ENCODE results near the gene GSTA4.

DNA sequence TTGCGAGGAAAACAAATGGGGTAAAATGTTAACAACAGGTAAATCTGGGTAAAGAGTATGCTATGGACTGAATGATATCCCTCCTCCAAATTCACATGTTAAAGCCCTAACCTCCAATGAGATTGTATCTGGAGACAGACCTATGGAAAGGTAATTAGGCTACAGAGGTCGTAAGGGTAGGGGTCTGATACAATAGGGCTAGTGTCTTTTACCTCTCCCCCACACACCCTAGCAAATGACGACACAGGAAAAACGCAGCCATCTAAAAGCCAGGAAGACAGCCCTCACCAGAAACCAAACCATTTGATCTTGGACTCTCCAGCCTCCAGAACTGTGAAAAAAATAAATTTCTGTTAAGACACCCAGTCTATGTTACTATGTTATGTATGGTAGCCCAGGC is 49.5 kb upstream of the GSTA4 start:
- TF ChIP-seq, protein P1, sequence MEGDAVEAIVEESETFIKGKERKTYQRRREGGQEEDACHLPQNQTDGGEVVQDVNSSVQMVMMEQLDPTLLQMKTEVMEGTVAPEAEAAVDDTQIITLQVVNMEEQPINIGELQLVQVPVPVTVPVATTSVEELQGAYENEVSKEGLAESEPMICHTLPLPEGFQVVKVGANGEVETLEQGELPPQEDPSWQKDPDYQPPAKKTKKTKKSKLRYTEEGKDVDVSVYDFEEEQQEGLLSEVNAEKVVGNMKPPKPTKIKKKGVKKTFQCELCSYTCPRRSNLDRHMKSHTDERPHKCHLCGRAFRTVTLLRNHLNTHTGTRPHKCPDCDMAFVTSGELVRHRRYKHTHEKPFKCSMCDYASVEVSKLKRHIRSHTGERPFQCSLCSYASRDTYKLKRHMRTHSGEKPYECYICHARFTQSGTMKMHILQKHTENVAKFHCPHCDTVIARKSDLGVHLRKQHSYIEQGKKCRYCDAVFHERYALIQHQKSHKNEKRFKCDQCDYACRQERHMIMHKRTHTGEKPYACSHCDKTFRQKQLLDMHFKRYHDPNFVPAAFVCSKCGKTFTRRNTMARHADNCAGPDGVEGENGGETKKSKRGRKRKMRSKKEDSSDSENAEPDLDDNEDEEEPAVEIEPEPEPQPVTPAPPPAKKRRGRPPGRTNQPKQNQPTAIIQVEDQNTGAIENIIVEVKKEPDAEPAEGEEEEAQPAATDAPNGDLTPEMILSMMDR (IDR thresholded peaks at IDR 0.05) = no peak
- no peak for TF ChIP-seq POLR2A (IDR thresholded peaks at IDR 0.05)

Data from heart left ventricle (tissue), 13 donors.